Heart left ventricle (tissue), 13 donors: Measurements from ENCODE around the gene TCEAL3.

Experiments
- POLR2A ChIP-seq, 2 donors: fragments of 450-650 bp; IDR thresholded peaks; one replicate each; pipeline ENCODE4 v1.6.1; 2017; ENCODE audit warnings: antibody characterized with exemption in 2 of 2, mild to moderate bottlenecking in 2 of 2, moderate library complexity in 2 of 2
- TF ChIP-seq, protein P1 (sequence below), 12 donors: fragments of 200-600 bp; sonication (generic) in 4 of 12; IDR thresholded peaks; one replicate each; pipeline versions ENCODE4 v1.5.0 to v1.8.0; 2018 to 2022; ENCODE audit warnings: antibody characterized with exemption in 12 of 12, mild to moderate bottlenecking in 5 of 12
- donor health status: ischemic (EF 13 %, LVEDD 7.1; RV severe dilation, severe dysfunction).
- donor health status: DM: no; HTN: yes; CAD: no.
- donor health status: DM: no; HTN: no; CAD: no.
- donor health status: ischemic (EF 25% LVEDD 6.9; RV normal size, moderate dysfunction).
- donor health status: ischemic (EF 25% LVEDD 5.7; RV mildly dilated, moderate dysfunction).
- donor health status: ischemic (EF 35%, LVEDD 5.7; RV mildly dilated, moderate dysfunction).
- donor health status: nonischemic (EF 11% LVEDD 7.7; RV severe dilation, severe dysfunction).
- donor health status: DM: yes; HTN: yes; CAD: no.
- donor health status: PGD.
- donor health status: ischemic (EF 29% LVEDD 5.4; RV normal size, mild dysfunction).
- donor health status: nonischemic (EF 23%, LVEDD 6.1; RV moderate dilation, normal function).

DNA sequence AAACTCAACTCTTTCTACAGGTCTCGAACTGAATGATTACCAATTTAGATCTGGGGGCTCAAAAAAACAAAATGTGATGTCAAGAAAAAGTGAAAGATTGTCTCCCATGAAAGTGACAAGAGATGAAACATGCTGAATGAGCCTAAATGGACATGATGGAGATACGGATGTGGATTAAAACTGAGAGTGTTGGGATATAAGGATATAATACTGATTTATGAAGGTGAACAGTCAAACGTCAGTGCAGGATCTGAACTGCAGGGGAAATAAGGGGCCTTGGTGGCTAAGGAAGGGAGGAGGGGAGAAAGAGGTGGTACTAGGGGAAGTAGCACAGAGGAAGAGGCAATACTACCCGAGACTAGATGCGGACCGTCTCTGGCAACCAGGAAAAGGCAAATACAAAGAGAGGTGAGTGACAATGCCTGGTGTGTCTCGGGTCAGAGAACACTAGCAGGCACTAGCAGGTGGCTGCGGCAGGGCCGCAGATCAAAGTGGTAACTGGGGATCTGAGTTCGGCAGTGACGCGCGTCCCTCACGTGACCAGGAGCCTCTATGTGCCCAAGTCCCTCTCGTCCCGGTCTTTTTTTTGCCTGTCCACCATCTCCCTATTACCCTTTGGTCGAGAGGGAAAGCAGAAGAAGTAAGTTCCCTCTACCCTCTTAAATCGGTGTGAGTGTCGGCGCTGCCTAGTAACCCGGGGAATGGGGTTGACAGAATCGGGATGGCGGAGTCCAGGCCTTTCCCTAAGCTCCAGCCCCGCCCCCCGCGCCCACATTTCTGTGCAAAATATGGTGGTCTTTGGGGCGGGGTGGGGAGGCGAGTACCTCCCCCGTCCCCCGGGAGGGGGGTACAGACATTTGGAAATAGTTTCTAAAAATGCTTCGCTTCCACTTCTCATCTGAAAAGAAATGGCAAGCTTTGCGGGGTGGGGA, 20.9 kb downstream of the TCEAL3 start, which contains the start of gene TCEAL1:
- TF ChIP-seq, protein P1, sequence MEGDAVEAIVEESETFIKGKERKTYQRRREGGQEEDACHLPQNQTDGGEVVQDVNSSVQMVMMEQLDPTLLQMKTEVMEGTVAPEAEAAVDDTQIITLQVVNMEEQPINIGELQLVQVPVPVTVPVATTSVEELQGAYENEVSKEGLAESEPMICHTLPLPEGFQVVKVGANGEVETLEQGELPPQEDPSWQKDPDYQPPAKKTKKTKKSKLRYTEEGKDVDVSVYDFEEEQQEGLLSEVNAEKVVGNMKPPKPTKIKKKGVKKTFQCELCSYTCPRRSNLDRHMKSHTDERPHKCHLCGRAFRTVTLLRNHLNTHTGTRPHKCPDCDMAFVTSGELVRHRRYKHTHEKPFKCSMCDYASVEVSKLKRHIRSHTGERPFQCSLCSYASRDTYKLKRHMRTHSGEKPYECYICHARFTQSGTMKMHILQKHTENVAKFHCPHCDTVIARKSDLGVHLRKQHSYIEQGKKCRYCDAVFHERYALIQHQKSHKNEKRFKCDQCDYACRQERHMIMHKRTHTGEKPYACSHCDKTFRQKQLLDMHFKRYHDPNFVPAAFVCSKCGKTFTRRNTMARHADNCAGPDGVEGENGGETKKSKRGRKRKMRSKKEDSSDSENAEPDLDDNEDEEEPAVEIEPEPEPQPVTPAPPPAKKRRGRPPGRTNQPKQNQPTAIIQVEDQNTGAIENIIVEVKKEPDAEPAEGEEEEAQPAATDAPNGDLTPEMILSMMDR (IDR thresholded peaks at IDR 0.05) = no peak
- no peak for TF ChIP-seq POLR2A (IDR thresholded peaks at IDR 0.05)
